Activated CD4-positive, CD25-positive, alpha-beta regulatory T cell treated with anti-CD3 and anti-CD28 coated beads, Interleukin-2, amount 50 U/mL, for 24 hours (primary cell): ENCODE results near the gene SIK3.
"Not testable (repeated sequence)": the region's sequence is repeated elsewhere in the genome, so short reads cannot be mapped to it uniquely, and the experiment has no call there.

Experiments
- ATAC-seq, 2 donors: fragments of 150-1000 bp; cut with Tn5 transposase; one replicate each; pipeline ENCODE4 v1.10.0; 2021; ENCODE audit warnings: mild to moderate bottlenecking in 1 of 2, moderate library complexity in 1 of 2

Gene SIK3

GRCh38 chr11:117098269-117099232 lies at the start of gene SIK3:
SIK3 (minus strand) TSS chr11:117098428; CDS start chr11:117098415, 13 bp downstream.
- peak; percentile 85 to 86 for ATAC-seq

GRCh38 chr11:117146521-117146920 lies 48.3 kb upstream of the SIK3 start:
- no peak for ATAC-seq

GRCh38 chr11:117145393-117145761 lies 47.1 kb upstream of the SIK3 start:
- no peak for ATAC-seq

GRCh38 chr11:117144477-117145392 lies 46.5 kb upstream of the SIK3 start:
- peak; percentile 42 to 56 for ATAC-seq

GRCh38 chr11:117143871-117144476 lies 45.7 kb upstream of the SIK3 start, which contains the start of gene PAFAH1B2:
PAFAH1B2 (plus strand) TSS chr11:117144287; CDS start chr11:117152448, 8,161 bp downstream.
- peak; percentile 96 to 97 for ATAC-seq

- peak in 1 of 2 donors; percentile 40 for ATAC-seq
These were observed 45.2 kb upstream of the SIK3 start for GRCh38 chr11:117143390-117143789.

GRCh38 chr11:117137223-117138086 lies 39.2 kb upstream of the SIK3 start:
- not testable (repeated sequence) for ATAC-seq

- ATAC-seq, result not testable (repeated sequence)
These were observed 36.8 kb upstream of the SIK3 start for GRCh38 chr11:117134979-117135378.

GRCh38 chr11:117134431-117134830 lies 36.2 kb upstream of the SIK3 start:
- no peak for ATAC-seq

GRCh38 chr11:117130879-117131278 lies 32.7 kb upstream of the SIK3 start:
- ATAC-seq, result no peak

GRCh38 chr11:117130396-117130795 lies 32.2 kb upstream of the SIK3 start:
- ATAC-seq, result not testable (repeated sequence)

GRCh38 chr11:117128289-117128688 lies 30.1 kb upstream of the SIK3 start:
- ATAC-seq, result no peak

GRCh38 chr11:117127171-117127901 lies 29.1 kb upstream of the SIK3 start:
- ATAC-seq, result no peak

- no peak for ATAC-seq
These were observed 28.2 kb upstream of the SIK3 start for GRCh38 chr11:117126223-117126965.

GRCh38 chr11:117122556-117122955 lies 24.3 kb upstream of the SIK3 start:
- ATAC-seq, result no peak

GRCh38 chr11:117121176-117121575 lies 22.9 kb upstream of the SIK3 start:
- ATAC-seq, result no peak

GRCh38 chr11:117117681-117118080 lies 19.5 kb upstream of the SIK3 start:
- no peak for ATAC-seq

GRCh38 chr11:117112939-117113338 lies 14.7 kb upstream of the SIK3 start:
- not testable (repeated sequence) for ATAC-seq

- ATAC-seq, result not testable (repeated sequence)
These were observed 14.3 kb upstream of the SIK3 start for GRCh38 chr11:117112497-117112896.

- ATAC-seq, result no peak
These were observed 12.2 kb upstream of the SIK3 start for GRCh38 chr11:117110294-117110950.
